Osteoblast (primary cell): ENCODE results near the gene CD2BP2. TPM values are rescaled to one million over a fixed set of nuclear protein-coding genes. Genes with fewer than 3 reads are reported as not detected.

Experiments used
- DNase-seq: peaks from one replicate; pipeline ENCODE4 v3.0.0; 2011; ENCODE audit warnings: low spot score, mixed read lengths; ENCODE audit not compliant: insufficient read length; ENCODE audit errors: missing footprints
- H2AFZ ChIP-seq: 2 replicates; pipeline ENCODE4 v1.6.0; 2011; ENCODE audit warnings: mild to moderate bottlenecking, low read length
- H3K27ac ChIP-seq: 2 replicates; pipeline ENCODE4 v1.5.1; 2011; ENCODE audit warnings: mild to moderate bottlenecking, low read depth, low read length, moderate library complexity
- H3K27me3 ChIP-seq: 2 replicates; pipeline ENCODE4 v1.6.0; 2012; ENCODE audit warnings: mild to moderate bottlenecking, control low read depth, inconsistent platforms, low read length, moderate library complexity; ENCODE audit not compliant: insufficient read depth
- H3K36me3 ChIP-seq: 2 replicates; pipeline ENCODE4 v1.5.1; 2011; ENCODE audit warnings: mild to moderate bottlenecking, low read length, control low read depth, moderate library complexity; ENCODE audit not compliant: insufficient read depth
- H3K4me1 ChIP-seq: 2 replicates; pipeline ENCODE4 v1.5.1; 2011; ENCODE audit warnings: mild to moderate bottlenecking, low read length, control low read depth, moderate library complexity; ENCODE audit not compliant: insufficient read depth
- H3K4me2 ChIP-seq: 2 replicates; pipeline ENCODE4 v1.6.0; 2011; ENCODE audit warnings: mild to moderate bottlenecking, low read length; ENCODE audit not compliant: insufficient read depth
- H3K4me3 ChIP-seq: fragments of 200-600 bp; sonication (generic); 3 replicates; pipeline ENCODE4 v1.5.1; 2012; ENCODE audit warnings: mild to moderate bottlenecking, low read length, inconsistent platforms; ENCODE audit not compliant: insufficient read depth
- H3K79me2 ChIP-seq: 2 replicates; pipeline ENCODE4 v1.6.0; 2012; ENCODE audit warnings: mild to moderate bottlenecking, low read length, control low read depth, inconsistent platforms; ENCODE audit not compliant: insufficient read depth
- H3K9me3 ChIP-seq: 2 replicates; pipeline ENCODE4 v1.5.1; 2011; ENCODE audit warnings: low read depth, low read length, control low read depth
- H4K20me1 ChIP-seq: 2 replicates; pipeline ENCODE4 v1.6.0; 2012; ENCODE audit warnings: mild to moderate bottlenecking, low read length, control low read depth; ENCODE audit not compliant: insufficient read depth
- total RNA-seq: library from RNA; depleted of rRNA; stranded (reverse); fragments of >200 nt; gene quantifications from 2 replicates; pipeline ENCODE4 v1.2.3, GENCODE V29; 2012
- TF ChIP-seq, protein P1 (sequence below): IDR thresholded peaks from 2 replicates; pipeline ENCODE4 v1.5.1; 2011; ENCODE audit warnings: mild to moderate bottlenecking, low read depth, low read length, moderate library complexity; ENCODE audit errors: extremely low read depth

Gene CD2BP2
- total RNA-seq, 1 donor: 32.9 TPM

- Histone ChIP-seq H3K4me1 (peaks cover 20% of the 10 kb centered on the region), H3K27ac (no peak overlapping the region), H3K79me2 (peaks cover 28% of the 10 kb centered on the region), H3K4me3 (no peak overlapping the region), H4K20me1 (peaks cover 12% of the 10 kb centered on the region), H3K9me3 (no peaks in the 10 kb centered on the region), H3K27me3 (no peaks in the 10 kb centered on the region), H3K36me3 (peaks cover 30% of the 10 kb centered on the region), H2AFZ (no peak overlapping the region), H3K4me2 (no peak overlapping the region)
- peak; percentile 43 for DNase-seq
- TF ChIP-seq, protein P1, sequence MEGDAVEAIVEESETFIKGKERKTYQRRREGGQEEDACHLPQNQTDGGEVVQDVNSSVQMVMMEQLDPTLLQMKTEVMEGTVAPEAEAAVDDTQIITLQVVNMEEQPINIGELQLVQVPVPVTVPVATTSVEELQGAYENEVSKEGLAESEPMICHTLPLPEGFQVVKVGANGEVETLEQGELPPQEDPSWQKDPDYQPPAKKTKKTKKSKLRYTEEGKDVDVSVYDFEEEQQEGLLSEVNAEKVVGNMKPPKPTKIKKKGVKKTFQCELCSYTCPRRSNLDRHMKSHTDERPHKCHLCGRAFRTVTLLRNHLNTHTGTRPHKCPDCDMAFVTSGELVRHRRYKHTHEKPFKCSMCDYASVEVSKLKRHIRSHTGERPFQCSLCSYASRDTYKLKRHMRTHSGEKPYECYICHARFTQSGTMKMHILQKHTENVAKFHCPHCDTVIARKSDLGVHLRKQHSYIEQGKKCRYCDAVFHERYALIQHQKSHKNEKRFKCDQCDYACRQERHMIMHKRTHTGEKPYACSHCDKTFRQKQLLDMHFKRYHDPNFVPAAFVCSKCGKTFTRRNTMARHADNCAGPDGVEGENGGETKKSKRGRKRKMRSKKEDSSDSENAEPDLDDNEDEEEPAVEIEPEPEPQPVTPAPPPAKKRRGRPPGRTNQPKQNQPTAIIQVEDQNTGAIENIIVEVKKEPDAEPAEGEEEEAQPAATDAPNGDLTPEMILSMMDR: no peak
Measured at GRCh38 chr16:30350134-30350871, 4.8 kb downstream of the CD2BP2 start.

DNA sequence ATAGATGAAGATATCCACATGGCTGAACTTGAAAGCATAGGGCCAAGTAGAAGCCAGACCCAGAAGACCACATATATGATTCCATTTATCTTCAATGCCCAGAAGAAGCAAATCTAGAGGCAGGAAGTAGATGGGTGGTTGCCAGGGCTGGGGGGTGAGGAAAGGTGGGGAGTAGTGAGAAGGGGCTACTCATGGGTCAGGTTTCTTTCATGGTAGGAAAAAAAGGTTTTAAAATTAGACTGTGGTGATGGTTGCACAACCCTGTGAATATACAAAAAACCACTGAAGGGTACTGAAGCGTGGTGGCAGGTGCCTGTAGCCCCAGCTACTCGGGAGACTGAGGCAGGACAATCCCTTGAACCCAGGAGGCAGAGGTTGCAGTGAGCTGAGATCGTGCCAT, 5.4 kb downstream of the CD2BP2 start:
- Histone ChIP-seq H3K79me2 (peaks cover 24% of the 10 kb centered on the region), H2AFZ (no peak overlapping the region), H3K27me3 (no peaks in the 10 kb centered on the region), H3K4me1 (peaks cover 20% of the 10 kb centered on the region), H3K4me3 (no peak overlapping the region), H3K27ac (no peak overlapping the region), H3K9me3 (no peaks in the 10 kb centered on the region), H3K4me2 (no peak overlapping the region), H4K20me1 (peaks cover 12% of the 10 kb centered on the region), H3K36me3 (peaks cover 30% of the 10 kb centered on the region)
- peak; percentile 65 for DNase-seq
- TF ChIP-seq, protein P1: no peak

DNA sequence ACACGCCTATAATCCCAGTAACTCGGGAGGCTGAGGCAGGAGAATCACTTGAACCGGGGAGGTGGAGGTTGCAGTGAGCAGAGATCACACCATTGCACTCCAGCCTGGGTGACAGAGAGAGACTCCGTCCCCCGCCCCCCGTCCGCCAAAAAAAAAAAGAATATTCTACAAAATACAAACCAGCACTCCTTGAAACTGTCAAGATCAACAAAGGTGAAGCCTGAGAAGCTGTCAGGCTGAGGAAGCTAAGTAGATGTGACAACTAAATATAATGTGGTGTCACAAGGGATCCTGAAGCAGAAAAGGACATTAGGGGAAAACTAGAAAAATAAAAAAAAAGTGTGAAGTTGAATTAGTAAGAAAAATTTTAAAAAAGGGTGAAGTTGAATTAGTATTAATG, 6.2 kb downstream of the CD2BP2 start:
- no peak for DNase-seq
- Histone ChIP-seq H4K20me1 (peaks cover 12% of the 10 kb centered on the region), H3K4me3 (no peak overlapping the region), H2AFZ (no peak overlapping the region), H3K79me2 (peaks cover 16% of the 10 kb centered on the region), H3K27me3 (no peaks in the 10 kb centered on the region), H3K27ac (no peak overlapping the region), H3K4me2 (no peak overlapping the region), H3K9me3 (no peaks in the 10 kb centered on the region), H3K4me1 (peaks cover 15% of the 10 kb centered on the region), H3K36me3 (peaks cover 30% of the 10 kb centered on the region)
- TF ChIP-seq, protein P1: no peak

GRCh38 chr16:30348113-30348512, 7.0 kb downstream of the CD2BP2 start:
- H3K4me1 ChIP-seq: peaks cover 14% of the 10 kb centered on the region
- no peak overlapping the region for H3K27ac ChIP-seq
- no peak overlapping the region for H3K4me3 ChIP-seq
- peaks cover 24% of the 10 kb centered on the region for H3K36me3 ChIP-seq
- no peak overlapping the region for H3K4me2 ChIP-seq
- TF ChIP-seq, protein P1: no peak
- DNase-seq: no peak
- H3K79me2 ChIP-seq: peaks cover 8% of the 10 kb centered on the region
- peaks cover 12% of the 10 kb centered on the region for H4K20me1 ChIP-seq
- no peaks in the 10 kb centered on the region for H3K27me3 ChIP-seq
- H2AFZ ChIP-seq: no peak overlapping the region
- H3K9me3 ChIP-seq: no peaks in the 10 kb centered on the region
